WI38 (cell line): ENCODE results near the gene ALPG.
"Not testable (repeated sequence)": the region's sequence is repeated elsewhere in the genome, so short reads cannot be mapped to it uniquely, and the experiment has no call there.

Experiments
- H3K4me3 ChIP-seq: 2 replicates; pipeline ENCODE4 v1.5.1; 2011; ENCODE audit warnings: low read depth, mild to moderate bottlenecking, control low read depth, low read length
- TF ChIP-seq, protein P1 (sequence below): IDR thresholded peaks from 2 replicates; pipeline ENCODE4 v1.5.1; 2012; ENCODE audit warnings: low read depth, mild to moderate bottlenecking, control low read depth, low read length

Gene ALPG

DNA sequence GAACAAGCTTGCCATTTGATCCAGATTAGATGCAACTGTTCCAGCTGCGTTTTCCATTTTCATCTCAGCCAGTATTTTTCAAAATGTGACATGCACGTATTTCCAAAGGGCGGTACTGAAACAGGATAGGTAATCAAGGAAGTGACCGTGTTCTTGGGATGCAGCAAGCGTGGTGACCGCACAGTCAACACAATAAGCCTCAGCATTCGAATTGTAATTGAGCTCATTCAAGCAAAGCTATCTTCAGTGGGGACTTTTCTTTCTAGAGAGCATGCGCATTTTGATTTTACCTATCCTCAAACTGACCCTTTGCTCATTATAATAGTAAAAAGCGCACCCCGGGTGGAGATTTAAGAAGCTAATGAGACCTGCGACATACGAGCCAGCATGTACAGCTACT lies 31.5 kb upstream of the ALPG start:
- no peak overlapping the region for H3K4me3 ChIP-seq
- TF ChIP-seq, protein P1, sequence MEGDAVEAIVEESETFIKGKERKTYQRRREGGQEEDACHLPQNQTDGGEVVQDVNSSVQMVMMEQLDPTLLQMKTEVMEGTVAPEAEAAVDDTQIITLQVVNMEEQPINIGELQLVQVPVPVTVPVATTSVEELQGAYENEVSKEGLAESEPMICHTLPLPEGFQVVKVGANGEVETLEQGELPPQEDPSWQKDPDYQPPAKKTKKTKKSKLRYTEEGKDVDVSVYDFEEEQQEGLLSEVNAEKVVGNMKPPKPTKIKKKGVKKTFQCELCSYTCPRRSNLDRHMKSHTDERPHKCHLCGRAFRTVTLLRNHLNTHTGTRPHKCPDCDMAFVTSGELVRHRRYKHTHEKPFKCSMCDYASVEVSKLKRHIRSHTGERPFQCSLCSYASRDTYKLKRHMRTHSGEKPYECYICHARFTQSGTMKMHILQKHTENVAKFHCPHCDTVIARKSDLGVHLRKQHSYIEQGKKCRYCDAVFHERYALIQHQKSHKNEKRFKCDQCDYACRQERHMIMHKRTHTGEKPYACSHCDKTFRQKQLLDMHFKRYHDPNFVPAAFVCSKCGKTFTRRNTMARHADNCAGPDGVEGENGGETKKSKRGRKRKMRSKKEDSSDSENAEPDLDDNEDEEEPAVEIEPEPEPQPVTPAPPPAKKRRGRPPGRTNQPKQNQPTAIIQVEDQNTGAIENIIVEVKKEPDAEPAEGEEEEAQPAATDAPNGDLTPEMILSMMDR, result no peak

DNA sequence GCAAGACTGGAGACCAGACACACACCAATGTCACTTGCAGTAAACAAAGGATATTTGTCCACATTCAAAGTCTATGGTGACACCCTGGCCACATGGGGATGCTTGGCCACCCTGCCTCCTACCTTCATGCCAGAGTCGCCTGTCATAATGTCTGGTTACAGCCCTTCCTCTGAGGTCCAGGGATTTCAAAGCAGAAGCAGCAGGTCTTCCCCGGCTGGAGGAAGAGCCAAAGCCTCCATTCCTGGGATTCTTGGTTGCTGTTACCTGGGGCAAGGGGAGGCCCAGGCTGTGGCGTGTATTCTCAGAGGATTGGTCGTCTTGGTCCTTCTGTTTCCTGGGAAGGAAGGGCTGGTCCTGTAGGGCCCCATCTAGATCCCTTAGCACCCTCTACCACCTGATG lies 30.4 kb upstream of the ALPG start:
- TF ChIP-seq, protein P1, result no peak
- no peak overlapping the region for H3K4me3 ChIP-seq

DNA sequence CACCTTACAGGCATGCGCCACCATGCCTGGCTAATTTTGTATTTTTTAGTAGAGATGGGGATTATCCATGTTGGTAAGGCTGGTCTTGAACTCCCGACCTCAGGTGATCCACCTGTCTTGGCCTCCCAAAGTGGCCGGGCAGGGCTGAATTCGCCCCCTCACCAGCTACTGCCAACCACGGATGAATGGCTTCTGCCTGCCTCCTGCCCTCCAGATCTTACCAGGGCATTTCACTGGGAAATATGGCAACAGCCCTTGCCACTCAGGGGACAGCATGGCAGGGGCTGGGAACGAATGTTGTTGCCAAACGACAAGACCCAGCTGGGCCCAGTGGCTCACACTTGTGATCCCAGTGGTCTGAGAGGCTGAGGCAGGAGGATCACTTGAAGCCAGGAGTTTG lies 29.9 kb upstream of the ALPG start:
- TF ChIP-seq, protein P1, result no peak
- no peak overlapping the region for H3K4me3 ChIP-seq

DNA sequence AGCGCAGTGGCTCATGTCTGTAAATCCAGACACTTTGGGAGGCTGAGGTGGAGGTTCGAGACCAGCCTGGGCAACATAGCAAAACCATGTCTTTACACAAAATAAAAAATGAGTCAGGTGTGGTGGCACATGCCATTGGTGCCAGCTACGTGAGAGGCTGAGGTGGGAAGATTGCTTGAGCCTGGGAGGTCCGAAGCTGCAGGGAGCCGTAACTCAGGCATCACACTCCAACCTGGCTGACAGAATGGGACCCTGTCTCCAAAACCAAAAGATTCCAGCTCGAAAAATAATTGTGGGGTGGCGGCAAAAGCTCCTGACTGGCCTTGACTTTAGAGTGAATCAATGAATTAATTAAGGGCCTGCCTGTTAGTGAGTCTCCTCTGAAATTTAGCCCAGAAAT lies 29.3 kb upstream of the ALPG start:
- H3K4me3 ChIP-seq, result no peak overlapping the region
- TF ChIP-seq, protein P1, result no peak

DNA sequence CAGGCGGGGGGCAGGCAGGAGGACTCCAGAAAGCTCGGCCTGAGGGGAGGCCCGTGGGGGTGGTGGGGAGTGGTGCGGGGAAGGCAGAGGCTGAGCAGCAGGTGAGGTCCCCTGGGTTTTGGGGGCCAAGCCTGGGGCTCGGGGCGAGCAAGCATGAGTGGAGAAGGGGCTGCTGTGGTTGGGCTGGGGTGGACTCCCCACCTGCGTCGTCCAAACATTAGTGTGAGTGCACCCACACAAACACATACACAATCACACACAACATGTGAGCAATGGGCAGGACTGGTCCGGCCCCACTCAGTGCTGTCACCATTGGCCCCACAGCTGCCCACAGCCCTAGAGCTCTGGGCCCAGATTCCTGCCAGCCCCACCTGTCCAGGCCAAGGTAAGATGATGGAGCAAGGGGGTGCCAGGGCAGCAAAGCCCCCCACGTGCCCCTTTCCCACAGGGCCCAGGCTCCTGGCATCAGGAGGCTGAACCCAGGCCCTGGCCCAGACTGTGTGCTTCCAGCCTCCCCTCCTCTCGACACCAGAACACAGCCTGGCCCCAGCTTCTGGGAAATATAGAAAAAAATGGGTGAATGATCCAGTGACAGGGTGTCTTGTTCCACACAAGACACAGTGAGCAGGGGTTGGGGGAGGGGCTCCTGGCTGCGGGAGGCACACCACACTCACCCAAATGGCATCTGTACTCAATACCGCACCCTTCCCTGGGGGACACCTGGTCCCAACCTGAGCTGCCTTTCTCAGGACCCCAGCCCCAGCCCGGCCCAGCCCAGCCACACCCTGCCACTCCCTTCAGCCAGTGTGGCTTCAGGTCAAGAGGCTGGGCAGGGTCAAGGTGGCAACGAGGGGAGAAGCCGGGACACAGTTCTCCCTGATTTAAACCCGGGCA lies 28.6 kb upstream of the ALPG start:
- TF ChIP-seq, protein P1, result no peak
- H3K4me3 ChIP-seq, result no peak overlapping the region

DNA sequence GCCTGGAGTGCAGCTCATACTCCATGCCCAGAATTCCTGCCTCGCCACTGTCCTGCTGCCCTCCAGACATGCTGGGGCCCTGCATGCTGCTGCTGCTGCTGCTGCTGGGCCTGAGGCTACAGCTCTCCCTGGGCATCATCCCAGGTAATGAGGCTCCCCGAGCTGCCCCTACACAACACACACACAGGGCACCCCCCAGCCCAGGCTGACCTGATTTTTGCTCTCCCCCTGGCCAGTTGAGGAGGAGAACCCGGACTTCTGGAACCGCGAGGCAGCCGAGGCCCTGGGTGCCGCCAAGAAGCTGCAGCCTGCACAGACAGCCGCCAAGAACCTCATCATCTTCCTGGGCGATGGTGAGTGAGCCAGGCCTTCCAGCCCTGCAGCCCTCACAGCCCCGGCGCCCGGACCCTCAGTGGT lies 27.9 kb upstream of the ALPG start, which contains the start of gene ALPP:
Gene ALPP, plus strand, starts transcription at position 17 of the 417 bp plus-strand sequence. Its CDS starts 52 bp downstream, at position 69.
- not testable (repeated sequence) for H3K4me3 ChIP-seq

DNA sequence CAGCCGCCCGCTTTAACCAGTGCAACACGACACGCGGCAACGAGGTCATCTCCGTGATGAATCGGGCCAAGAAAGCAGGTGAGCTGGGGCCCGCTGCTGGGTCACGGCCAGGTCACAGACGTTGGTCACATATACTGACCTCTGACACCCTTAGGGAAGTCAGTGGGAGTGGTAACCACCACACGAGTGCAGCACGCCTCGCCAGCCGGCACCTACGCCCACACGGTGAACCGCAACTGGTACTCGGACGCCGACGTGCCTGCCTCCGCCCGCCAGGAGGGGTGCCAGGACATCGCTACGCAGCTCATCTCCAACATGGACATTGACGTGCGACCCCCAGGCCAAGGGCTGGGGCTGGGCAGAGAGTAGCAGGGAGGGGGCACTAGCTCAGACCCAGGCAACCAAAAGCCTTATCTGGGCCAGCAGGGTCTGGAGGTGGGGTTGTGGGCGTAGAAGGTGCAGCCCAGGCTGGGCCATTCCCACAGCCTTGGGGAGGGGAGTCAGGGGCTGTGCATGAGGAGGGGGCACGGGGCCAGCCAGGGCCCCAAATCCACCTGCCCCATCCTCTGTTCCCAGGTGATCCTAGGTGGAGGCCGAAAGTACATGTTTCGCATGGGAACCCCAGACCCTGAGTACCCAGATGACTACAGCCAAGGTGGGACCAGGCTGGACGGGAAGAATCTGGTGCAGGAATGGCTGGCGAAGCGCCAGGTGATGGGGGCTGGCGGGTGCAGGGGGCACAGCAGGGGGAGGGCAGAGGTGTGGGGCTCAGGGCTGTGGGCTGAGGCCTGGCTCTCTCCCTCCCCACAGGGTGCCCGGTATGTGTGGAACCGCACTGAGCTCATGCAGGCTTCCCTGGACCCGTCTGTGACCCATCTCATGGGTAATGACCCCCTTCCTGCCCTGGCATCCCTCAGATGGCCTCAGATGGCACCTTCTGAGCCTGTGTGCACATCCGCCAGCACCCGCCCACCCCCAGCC lies 26.7 kb upstream of the ALPG start:
- H3K4me3 ChIP-seq, result not testable (repeated sequence)

DNA sequence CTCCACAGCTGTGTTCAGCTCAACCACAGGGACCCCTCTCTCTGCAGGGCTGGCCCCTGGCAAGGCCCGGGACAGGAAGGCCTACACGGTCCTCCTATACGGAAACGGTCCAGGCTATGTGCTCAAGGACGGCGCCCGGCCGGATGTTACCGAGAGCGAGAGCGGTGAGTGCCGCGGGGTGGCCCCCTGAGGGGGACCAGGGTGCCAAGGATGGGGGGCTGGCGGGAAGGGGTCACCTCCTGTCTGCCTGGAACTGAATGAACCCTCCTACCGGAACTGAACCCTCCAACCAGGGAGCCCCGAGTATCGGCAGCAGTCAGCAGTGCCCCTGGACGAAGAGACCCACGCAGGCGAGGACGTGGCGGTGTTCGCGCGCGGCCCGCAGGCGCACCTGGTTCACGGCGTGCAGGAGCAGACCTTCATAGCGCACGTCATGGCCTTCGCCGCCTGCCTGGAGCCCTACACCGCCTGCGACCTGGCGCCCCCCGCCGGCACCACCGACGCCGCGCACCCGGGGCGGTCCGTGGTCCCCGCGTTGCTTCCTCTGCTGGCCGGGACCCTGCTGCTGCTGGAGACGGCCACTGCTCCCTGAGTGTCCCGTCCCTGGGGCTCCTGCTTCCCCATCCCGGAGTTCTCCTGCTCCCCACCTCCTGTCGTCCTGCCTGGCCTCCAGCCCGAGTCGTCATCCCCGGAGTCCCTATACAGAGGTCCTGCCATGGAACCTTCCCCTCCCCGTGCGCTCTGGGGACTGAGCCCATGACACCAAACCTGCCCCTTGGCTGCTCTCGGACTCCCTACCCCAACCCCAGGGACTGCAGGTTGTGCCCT lies 25.2 kb upstream of the ALPG start:
- H3K4me3 ChIP-seq, result not testable (repeated sequence)
